Measurements from ENCODE around the gene CDKN2D. TPM values are rescaled to one million over a fixed set of nuclear protein-coding genes. Genes with fewer than 3 reads are reported as not detected.
A peak's percentile ranks its signal among the peaks of the same experiment; 100 is the strongest.

CDKN2D gene
- total RNA-seq, 4 donors from 2014 or later: 11.2 to 30.0 (median 18.3) TPM

GRCh38 chr19:10611907-10612306, 43.1 kb upstream of the CDKN2D start:
- no peak for TF ChIP-seq POLR2A (IDR thresholded peaks at IDR 0.05; ENCODE audit: low read depth)
- TF ChIP-seq EP300 (IDR thresholded peaks at IDR 0.05): no peak
- no peak for TF ChIP-seq POLR2AphosphoS5 (IDR thresholded peaks at IDR 0.05)
- TF ChIP-seq CTCF (IDR thresholded peaks at IDR 0.05): no peak
- Histone ChIP-seq H3K4me1 (peaks cover 18 to 37% (median 33%) of the 10 kb centered on the region in 4 donors), H3K36me3 (no peaks in the 10 kb centered on the region), H3K9me3 (no peaks in the 10 kb centered on the region), H3K27ac (replicated peaks in 1 of 4) (peak overlapping the region in 3 of 4 donors; percentile 47 to 60 (median 53)), H3K4me3 (no peak overlapping the region), H3K27me3 (no peaks in the 10 kb centered on the region)
- 81% methylated on average over 5 of the region's 5 CpGs for WGBS
- no peak for DNase-seq (ENCODE audit: extremely low spot score)
- intact Hi-C loops (cut with DNase I): no loop called here

GRCh38 chr19:10604460-10604980, 35.7 kb upstream of the CDKN2D start:
- WGBS: 88% methylated on average over 6 of the region's 9 CpGs
- Histone ChIP-seq H3K4me3 (peak overlapping the region in 2 of 4 donors; percentile 73 to 90), H3K36me3 (no peaks in the 10 kb centered on the region), H3K27ac (replicated peaks in 1 of 4) (peak overlapping the region; percentile 85 to 90 (median 88)), H3K27me3 (peaks cover 0 to 6% (median 0%) of the 10 kb centered on the region in 4 donors), H3K4me1 (peaks cover 20 to 33% (median 27%) of the 10 kb centered on the region in 4 donors), H3K9me3 (no peaks in the 10 kb centered on the region)
- intact Hi-C loops (cut with DNase I): no loop called here
- TF ChIP-seq POLR2A (IDR thresholded peaks at IDR 0.05; ENCODE audit: low read depth) (no peak), POLR2AphosphoS5 (IDR thresholded peaks at IDR 0.05) (no peak), EP300 (IDR thresholded peaks at IDR 0.05) (no peak)
- DNase-seq (ENCODE audit: extremely low spot score): no peak

- DNase-seq (ENCODE audit: extremely low spot score): no peak
- Histone ChIP-seq H3K4me1 (peaks cover 20 to 33% (median 27%) of the 10 kb centered on the region in 4 donors), H3K36me3 (no peaks in the 10 kb centered on the region), H3K27ac (replicated peaks in 1 of 4) (peak overlapping the region; percentile 85 to 90 (median 88)), H3K27me3 (peaks cover 0 to 6% (median 0%) of the 10 kb centered on the region in 4 donors), H3K9me3 (no peaks in the 10 kb centered on the region), H3K4me3 (peak overlapping the region; percentile 73 to 99 (median 92))
- TF ChIP-seq POLR2A (IDR thresholded peaks at IDR 0.05; ENCODE audit: low read depth) (no peak), POLR2AphosphoS5 (IDR thresholded peaks at IDR 0.05) (peak in 1 of 2 donors; percentile 31), CTCF (IDR thresholded peaks at IDR 0.05) (no peak), EP300 (IDR thresholded peaks at IDR 0.05) (no peak)
- intact Hi-C loops (cut with DNase I): no loop called here
- 55% methylated on average over 9 of the region's 9 CpGs for WGBS
These were observed 35.2 kb upstream of the CDKN2D start for GRCh38 chr19:10603873-10604459.

GRCh38 chr19:10603084-10603872, 34.5 kb upstream of the CDKN2D start:
- Histone ChIP-seq H3K4me3 (peak overlapping the region; percentile 73 to 99 (median 92)), H3K27me3 (peaks cover 0 to 8% (median 0%) of the 10 kb centered on the region in 4 donors), H3K4me1 (peaks cover 20 to 33% (median 27%) of the 10 kb centered on the region in 4 donors), H3K36me3 (no peaks in the 10 kb centered on the region), H3K27ac (replicated peaks in 1 of 4) (peak overlapping the region; percentile 85 to 90 (median 88)), H3K9me3 (no peaks in the 10 kb centered on the region)
- 13% methylated on average over 9 of the region's 19 CpGs for WGBS
- TF ChIP-seq CTCF (IDR thresholded peaks at IDR 0.05) (no peak), POLR2AphosphoS5 (IDR thresholded peaks at IDR 0.05) (peak in 1 of 2 donors; percentile 41)
- DNase-seq (ENCODE audit: extremely low spot score): no peak
- intact Hi-C loops (cut with DNase I): no loop called here
